ENCODE data around the gene FBLN2. TPM values are rescaled to one million over a fixed set of nuclear protein-coding genes. Genes with fewer than 3 reads are reported as not detected.

Gene FBLN2
- total RNA-seq, 1 donor from 2014 or later, result 413 TPM

- DNase-seq (ENCODE audit: low spot score), result peak; percentile 64
- Mint-ChIP-seq H3K27me3 (ENCODE audit: low read depth) (no peaks in the 10 kb centered on the region), H3K36me3 (ENCODE audit: low read depth) (peaks cover 5% of the 10 kb centered on the region)
Observed at GRCh38 chr3:13569201-13569600, 20.3 kb downstream of the FBLN2 start.

GRCh38 chr3:13569641-13570390 is 20.9 kb downstream of the FBLN2 start:
- TF ChIP-seq CTCF (IDR thresholded peaks at IDR 0.05), result no peak
- H3K27ac Mint-ChIP-seq (ENCODE audit: unreplicated experiment), result peak overlapping the region; percentile 51
- peaks cover 5% of the 10 kb centered on the region for H3K36me3 Mint-ChIP-seq (ENCODE audit: low read depth)
- no peaks in the 10 kb centered on the region for H3K9me3 Mint-ChIP-seq (ENCODE audit: low read depth)
- H3K4me3 Mint-ChIP-seq (ENCODE audit: unreplicated experiment), result no peak overlapping the region
- DNase-seq (ENCODE audit: low spot score), result no peak
- peaks cover 55% of the 10 kb centered on the region for H3K4me1 Mint-ChIP-seq (ENCODE audit: low read depth)
- H3K27me3 Mint-ChIP-seq (ENCODE audit: low read depth), result no peaks in the 10 kb centered on the region

More at GRCh38 chr3:13569201-13569600, 20.3 kb downstream of the FBLN2 start:
- no peak for TF ChIP-seq CTCF (IDR thresholded peaks at IDR 0.05)
- H3K9me3 Mint-ChIP-seq (ENCODE audit: low read depth), result no peaks in the 10 kb centered on the region
- H3K4me1 Mint-ChIP-seq (ENCODE audit: low read depth), result peaks cover 54% of the 10 kb centered on the region
- H3K4me3 Mint-ChIP-seq (ENCODE audit: unreplicated experiment), result no peak overlapping the region
- H3K27ac Mint-ChIP-seq (ENCODE audit: unreplicated experiment), result no peak overlapping the region

GRCh38 chr3:13570391-13571194 is 21.7 kb downstream of the FBLN2 start:
- no peak for TF ChIP-seq CTCF (IDR thresholded peaks at IDR 0.05)
- H3K9me3 Mint-ChIP-seq (ENCODE audit: low read depth), result no peaks in the 10 kb centered on the region
- H3K27me3 Mint-ChIP-seq (ENCODE audit: low read depth), result no peaks in the 10 kb centered on the region
- peaks cover 5% of the 10 kb centered on the region for H3K36me3 Mint-ChIP-seq (ENCODE audit: low read depth)
- peaks cover 57% of the 10 kb centered on the region for H3K4me1 Mint-ChIP-seq (ENCODE audit: low read depth)
- DNase-seq (ENCODE audit: low spot score), result peak; percentile 93
- no peak overlapping the region for H3K27ac Mint-ChIP-seq (ENCODE audit: unreplicated experiment)
- no peak overlapping the region for H3K4me3 Mint-ChIP-seq (ENCODE audit: unreplicated experiment)

- Mint-ChIP-seq H3K27ac (ENCODE audit: unreplicated experiment) (no peak overlapping the region), H3K4me3 (ENCODE audit: unreplicated experiment) (no peak overlapping the region), H3K36me3 (ENCODE audit: low read depth) (peaks cover 6% of the 10 kb centered on the region), H3K4me1 (ENCODE audit: low read depth) (peaks cover 57% of the 10 kb centered on the region), H3K9me3 (ENCODE audit: low read depth) (no peaks in the 10 kb centered on the region), H3K27me3 (ENCODE audit: low read depth) (no peaks in the 10 kb centered on the region)
- DNase-seq (ENCODE audit: low spot score), result peak; percentile 79
- no peak for TF ChIP-seq CTCF (IDR thresholded peaks at IDR 0.05)
Observed at GRCh38 chr3:13571264-13571663, 22.3 kb downstream of the FBLN2 start.
